Type B pancreatic cell (in vitro differentiated cells): ENCODE results near the gene ROR1. TPM values are rescaled to one million over a fixed set of nuclear protein-coding genes. Genes with fewer than 3 reads are reported as not detected.
A peak's percentile ranks its signal among the peaks of the same experiment; 100 is the strongest.

Experiments used
- DNase-seq: peaks from one replicate; pipeline ENCODE4 v3.0.0; 2021; ENCODE audit warnings: mixed read lengths; ENCODE audit not compliant: unreplicated experiment; ENCODE audit errors: extremely low spot score
- H3K27ac Mint-ChIP-seq: 2 replicates; pipeline ENCODE4 v1.8.0; 2021; ENCODE audit warnings: mild to moderate bottlenecking, mixed read lengths
- H3K27me3 Mint-ChIP-seq: 2 replicates; pipeline ENCODE4 v1.8.0; 2021; ENCODE audit warnings: mixed read lengths
- H3K36me3 Mint-ChIP-seq: 2 replicates; pipeline ENCODE4 v1.8.0; 2021; ENCODE audit warnings: mixed read lengths
- H3K4me1 Mint-ChIP-seq: one replicate; pipeline ENCODE4 v1.8.0; 2021; ENCODE audit warnings: mixed read lengths; ENCODE audit not compliant: unreplicated experiment
- H3K4me3 Mint-ChIP-seq: 2 replicates; pipeline ENCODE4 v1.8.0; 2021; ENCODE audit warnings: mild to moderate bottlenecking, mixed read lengths
- H3K9me3 Mint-ChIP-seq: 2 replicates; pipeline ENCODE4 v1.8.0; 2021; ENCODE audit warnings: mixed read lengths
- CTCF ChIP-seq: fragments of 200-600 bp; sonication (generic); conservative IDR thresholded peaks from 2 replicates; pipeline ENCODE4 v1.5.0; 2021; ENCODE audit warnings: antibody characterized with exemption, mild to moderate bottlenecking
- total RNA-seq: library from RNA; stranded (reverse); gene quantifications from 2 replicates; pipeline ENCODE4 v1.2.1, GENCODE V29; 2021; ENCODE audit warnings: low replicate concordance

Gene ROR1
- total RNA-seq, 1 donor from 2014 or later: 32.0 TPM

GRCh38 chr1:64043288-64043687 lies 269.5 kb downstream of the ROR1 start:
- H3K36me3 Mint-ChIP-seq: no peaks in the 10 kb centered on the region
- H3K27ac Mint-ChIP-seq: peak overlapping the region; percentile 44
- TF ChIP-seq CTCF: no peak
- DNase-seq: no peak
- H3K4me3 Mint-ChIP-seq: no peak overlapping the region
- no peaks in the 10 kb centered on the region for H3K27me3 Mint-ChIP-seq
- no peaks in the 10 kb centered on the region for H3K9me3 Mint-ChIP-seq
- H3K4me1 Mint-ChIP-seq: peaks cover 57% of the 10 kb centered on the region

DNA sequence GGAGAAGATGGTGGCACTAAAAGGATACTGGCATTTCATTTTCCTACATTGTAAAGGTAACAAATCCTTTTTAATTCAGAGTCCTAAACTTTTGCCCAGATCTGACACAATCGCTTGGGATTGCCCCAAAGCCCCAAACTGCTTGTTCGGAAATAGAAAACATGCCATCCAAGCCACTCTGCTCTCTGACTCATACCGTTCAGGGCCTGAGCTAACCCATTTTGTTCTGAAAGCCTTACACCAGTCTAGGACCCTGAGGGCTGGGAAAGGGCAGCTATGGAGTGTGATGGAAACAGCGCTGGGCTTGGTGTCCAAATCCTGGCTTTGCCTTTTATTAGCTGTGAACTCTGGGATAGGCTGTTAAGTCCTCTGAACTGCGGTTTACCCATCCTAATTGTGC lies 270.2 kb downstream of the ROR1 start:
- TF ChIP-seq CTCF: no peak
- peaks cover 51% of the 10 kb centered on the region for H3K4me1 Mint-ChIP-seq
- H3K4me3 Mint-ChIP-seq: no peak overlapping the region
- no peaks in the 10 kb centered on the region for H3K9me3 Mint-ChIP-seq
- H3K27ac Mint-ChIP-seq: no peak overlapping the region
- no peaks in the 10 kb centered on the region for H3K27me3 Mint-ChIP-seq
- DNase-seq: no peak
- no peaks in the 10 kb centered on the region for H3K36me3 Mint-ChIP-seq

GRCh38 chr1:64046243-64046642 lies 272.4 kb downstream of the ROR1 start:
- H3K9me3 Mint-ChIP-seq: no peaks in the 10 kb centered on the region
- no peak for DNase-seq
- no peak overlapping the region for H3K27ac Mint-ChIP-seq
- peaks cover 40% of the 10 kb centered on the region for H3K4me1 Mint-ChIP-seq
- TF ChIP-seq CTCF: no peak
- no peaks in the 10 kb centered on the region for H3K27me3 Mint-ChIP-seq
- no peak overlapping the region for H3K4me3 Mint-ChIP-seq
- H3K36me3 Mint-ChIP-seq: peaks cover 9% of the 10 kb centered on the region

GRCh38 chr1:64046891-64047290 lies 273.1 kb downstream of the ROR1 start:
- H3K9me3 Mint-ChIP-seq: no peaks in the 10 kb centered on the region
- H3K36me3 Mint-ChIP-seq: peaks cover 9% of the 10 kb centered on the region
- H3K4me1 Mint-ChIP-seq: peaks cover 38% of the 10 kb centered on the region
- no peak overlapping the region for H3K27ac Mint-ChIP-seq
- no peak for TF ChIP-seq CTCF
- DNase-seq: no peak
- H3K27me3 Mint-ChIP-seq: no peaks in the 10 kb centered on the region
- no peak overlapping the region for H3K4me3 Mint-ChIP-seq

DNA sequence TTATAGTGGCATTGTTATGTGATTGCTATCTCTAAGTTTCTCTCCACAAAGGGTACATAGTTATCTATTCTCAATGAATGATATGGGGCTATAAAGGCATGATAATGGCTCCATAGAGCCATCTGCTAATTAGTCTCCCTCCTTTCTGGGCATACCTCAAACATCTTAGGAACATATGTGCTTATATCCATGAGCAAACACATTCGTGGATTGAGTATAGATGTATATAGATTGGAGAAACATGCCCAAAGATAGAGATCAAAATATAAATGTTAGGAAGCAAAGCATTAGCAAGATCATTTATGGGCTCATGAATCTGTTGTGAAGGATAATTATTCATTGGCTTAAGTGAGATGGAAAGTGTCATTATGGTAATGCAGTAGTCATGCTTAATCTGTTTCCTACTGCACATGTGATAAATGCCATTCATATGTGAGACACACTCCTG lies 273.8 kb downstream of the ROR1 start:
- Mint-ChIP-seq H3K4me1 (peaks cover 38% of the 10 kb centered on the region), H3K9me3 (no peaks in the 10 kb centered on the region), H3K36me3 (peaks cover 9% of the 10 kb centered on the region), H3K27ac (no peak overlapping the region), H3K4me3 (no peak overlapping the region), H3K27me3 (no peaks in the 10 kb centered on the region)
- TF ChIP-seq CTCF: no peak
- no peak for DNase-seq
